ENCODE measurements around the gene ADAT2. TPM values are rescaled to one million over a fixed set of nuclear protein-coding genes. Genes with fewer than 3 reads are reported as not detected.
"Not testable (repeated sequence)": the region's sequence is repeated elsewhere in the genome, so short reads cannot be mapped to it uniquely, and the experiment has no call there.

The ADAT2 gene
- 3.4 TPM for total RNA-seq (ENCODE audit: insufficient read depth, low replicate concordance)

DNA sequence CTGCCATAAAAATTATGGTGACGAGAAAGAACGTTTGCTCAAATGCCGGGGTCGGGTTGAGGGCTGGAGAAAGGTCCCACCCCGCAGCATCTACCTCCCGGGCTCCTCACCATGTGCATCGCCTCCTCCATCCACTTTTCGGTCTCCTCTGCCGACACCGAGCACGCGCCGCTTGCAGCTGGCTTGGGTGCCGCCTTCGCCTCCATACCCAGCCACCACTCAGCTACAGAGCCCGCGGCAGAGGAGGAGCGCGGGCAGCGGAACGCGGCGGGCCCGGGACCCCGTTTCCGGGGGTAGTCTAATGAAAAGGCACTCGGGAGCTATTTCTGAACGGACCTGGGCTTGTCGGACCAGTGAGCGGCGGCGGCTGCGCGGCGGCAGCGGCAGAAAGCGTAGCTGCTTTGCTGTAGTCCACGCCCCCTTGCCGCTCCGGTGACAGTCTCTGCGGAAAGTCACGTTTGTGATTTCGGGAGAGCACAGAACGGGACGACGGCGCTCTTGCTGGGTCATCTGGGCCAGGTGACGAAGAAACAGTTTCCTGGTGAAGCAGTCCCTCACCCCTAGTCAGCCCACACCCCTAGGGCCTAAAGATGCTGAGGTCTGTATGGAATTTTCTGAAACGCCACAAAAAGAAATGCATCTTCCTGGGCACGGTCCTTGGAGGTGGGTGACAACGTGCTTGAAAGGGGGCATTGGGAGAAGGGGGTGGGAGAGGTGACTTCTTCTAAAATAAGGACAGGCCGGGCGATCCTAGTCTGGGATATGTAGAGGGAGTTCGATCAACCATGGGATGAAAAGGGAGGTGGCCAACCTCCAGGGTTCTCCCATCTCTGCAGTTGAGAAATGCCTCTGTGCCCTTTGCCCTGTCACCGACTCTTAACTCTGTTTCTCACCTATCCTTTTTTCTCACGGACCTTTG, at the start of gene ADAT2, which contains the start of gene PEX3:
TSS of gene ADAT2 (minus strand) at position 243 of the 919 bp plus-strand sequence. CDS start at position 206, 37 bp downstream.
TSS of gene PEX3 (plus strand) at position 353 of the 919 bp plus-strand sequence. CDS start at position 591, 238 bp downstream.
- DNase-seq (ENCODE audit: low spot score) = peak; percentile 95

- DNase-seq (ENCODE audit: low spot score) = no peak
Observed at GRCh38 chr6:143498428-143498827, 47.9 kb upstream of the ADAT2 start.

GRCh38 chr6:143496974-143497373, 46.5 kb upstream of the ADAT2 start:
- DNase-seq (ENCODE audit: low spot score) = no peak

DNA sequence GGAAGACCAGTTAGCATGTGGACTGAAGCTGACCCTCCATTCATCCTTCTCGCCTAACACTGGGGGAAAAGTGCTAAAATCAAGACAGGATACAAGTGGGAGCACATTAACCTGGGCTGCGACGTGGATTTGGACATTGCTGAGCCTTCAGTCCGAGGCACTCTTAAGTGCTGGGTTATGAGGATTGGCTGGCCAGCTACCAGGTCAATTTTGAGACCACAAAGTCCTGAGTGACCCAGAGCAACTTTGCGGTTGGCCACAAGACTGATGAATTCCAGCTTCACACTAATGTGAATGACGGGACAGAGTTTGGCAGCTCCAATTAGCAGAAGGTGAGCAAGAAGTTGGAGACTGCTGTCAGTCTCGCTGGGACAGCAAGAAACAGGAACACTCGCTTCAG, 40.3 kb upstream of the ADAT2 start:
- no peak for DNase-seq (ENCODE audit: low spot score)

DNA sequence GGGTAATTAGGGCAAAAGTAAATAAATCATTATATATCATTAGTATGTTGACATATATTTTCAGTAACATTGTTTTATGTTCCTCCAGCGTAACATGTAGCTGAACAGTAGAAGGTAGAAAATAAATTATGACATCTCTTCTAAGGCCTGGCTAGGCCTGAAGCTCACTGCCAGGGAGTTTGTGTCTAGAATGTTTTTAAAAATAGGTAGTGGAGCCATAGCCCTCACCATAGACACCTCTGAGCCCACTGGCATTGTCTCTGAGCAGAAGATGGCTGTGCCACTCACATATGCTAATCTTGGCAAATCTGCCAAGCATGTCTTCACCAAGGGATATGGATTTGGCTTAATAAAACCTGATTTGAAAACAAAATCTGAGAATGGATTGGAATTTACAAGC, 39.7 kb upstream of the ADAT2 start:
- DNase-seq (ENCODE audit: low spot score) = no peak

GRCh38 chr6:143486752-143487151, 36.3 kb upstream of the ADAT2 start:
- no peak for DNase-seq (ENCODE audit: low spot score)

- DNase-seq (ENCODE audit: low spot score) = no peak
Observed at GRCh38 chr6:143485967-143486366, 35.5 kb upstream of the ADAT2 start.

GRCh38 chr6:143482593-143482992, 32.1 kb upstream of the ADAT2 start:
- no peak for DNase-seq (ENCODE audit: low spot score)

GRCh38 chr6:143478479-143479062, 28.1 kb upstream of the ADAT2 start:
- no peak for DNase-seq (ENCODE audit: low spot score)

DNA sequence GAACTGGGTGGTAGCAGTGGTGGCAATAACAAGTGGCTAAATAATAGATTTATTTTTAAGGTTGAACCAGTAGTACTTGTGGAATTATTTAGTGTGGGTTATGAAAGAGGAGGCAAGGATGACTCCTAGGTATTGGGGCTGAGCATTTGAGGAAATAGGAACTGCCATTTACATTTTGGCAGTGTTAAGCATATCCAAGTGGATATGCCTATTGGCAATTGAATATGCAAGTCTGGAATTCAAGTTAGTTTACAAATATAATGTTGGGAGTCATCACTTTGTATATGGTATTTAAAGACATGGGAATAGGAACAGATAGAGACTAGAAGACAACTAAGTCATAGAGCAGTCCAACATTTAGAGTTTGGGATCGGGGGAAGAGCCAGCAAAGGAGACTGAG, 26.1 kb upstream of the ADAT2 start:
- no peak for DNase-seq (ENCODE audit: low spot score)

GRCh38 chr6:143471822-143472221, 21.3 kb upstream of the ADAT2 start:
- no peak for DNase-seq (ENCODE audit: low spot score)

GRCh38 chr6:143468823-143469222, 18.3 kb upstream of the ADAT2 start:
- DNase-seq (ENCODE audit: low spot score) = not testable (repeated sequence)

DNA sequence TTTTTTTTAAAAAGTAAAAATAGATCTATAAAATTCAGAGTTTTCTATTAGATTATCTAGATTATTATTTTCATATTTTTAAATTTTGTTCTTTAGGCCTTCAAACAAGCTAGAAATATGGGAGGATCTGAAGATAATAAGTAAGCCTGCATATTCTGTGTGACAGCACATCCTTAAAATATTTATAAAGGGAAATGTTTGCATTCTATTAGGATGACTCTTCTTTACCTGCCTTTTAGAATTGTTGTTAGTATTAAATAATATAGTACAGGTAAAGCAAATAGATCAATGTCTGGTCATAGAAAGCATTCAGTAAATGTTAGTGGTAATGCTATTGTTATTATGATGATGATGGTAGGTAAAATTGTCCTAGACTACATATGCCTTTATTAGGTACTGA, 17.5 kb upstream of the ADAT2 start:
- DNase-seq (ENCODE audit: low spot score) = no peak

GRCh38 chr6:143465546-143465945, 15.1 kb upstream of the ADAT2 start:
- DNase-seq (ENCODE audit: low spot score) = no peak

- peak; percentile 12 for DNase-seq (ENCODE audit: low spot score)
Observed at GRCh38 chr6:143457563-143458359, 7.3 kb upstream of the ADAT2 start.

- no peak for DNase-seq (ENCODE audit: low spot score)
Observed at GRCh38 chr6:143451531-143451930, 1.0 kb upstream of the ADAT2 start.

- peak; percentile 40 for DNase-seq (ENCODE audit: low spot score)
Observed at GRCh38 chr6:143449714-143450452, 612 bp downstream of the ADAT2 start.

- no peak for DNase-seq (ENCODE audit: low spot score)
Observed at GRCh38 chr6:143449082-143449713, 1.3 kb downstream of the ADAT2 start.

DNA sequence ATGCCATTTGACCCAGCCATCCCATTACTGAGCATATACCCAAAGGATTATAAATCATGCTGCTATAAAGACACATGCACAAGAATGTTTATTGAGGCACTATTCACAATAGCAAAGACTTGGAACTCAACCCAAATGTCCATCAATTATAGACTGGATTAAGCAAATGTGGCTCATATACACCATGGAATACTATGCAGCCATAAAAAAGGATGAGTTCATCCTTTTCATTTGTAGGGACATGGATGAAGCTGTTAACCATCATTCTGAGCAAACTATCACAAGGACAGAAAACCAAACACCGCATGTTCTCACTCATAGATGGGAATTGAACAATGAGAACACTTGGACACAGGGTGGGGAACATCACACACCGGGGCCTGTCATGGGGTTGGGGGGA, 2.6 kb downstream of the ADAT2 start:
- not testable (repeated sequence) for DNase-seq (ENCODE audit: low spot score)

DNA sequence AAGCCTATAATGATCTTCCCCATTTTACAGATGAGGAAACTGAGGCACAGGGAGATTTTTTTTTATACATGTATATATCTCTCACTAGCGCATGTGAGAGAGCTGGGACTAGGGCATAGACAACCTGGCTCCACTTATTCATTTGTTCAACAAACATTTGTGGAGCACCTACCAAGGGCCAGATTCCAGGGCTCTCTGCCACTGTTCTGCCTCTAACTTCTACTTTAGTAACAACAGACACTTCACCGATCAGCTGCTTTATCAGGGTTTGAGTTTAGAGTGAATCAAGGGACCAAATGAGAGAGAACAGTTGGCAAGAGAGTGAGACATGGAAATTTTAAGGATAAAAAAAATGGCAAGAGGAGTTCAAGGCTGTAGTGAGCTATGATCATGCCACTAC, 7.4 kb downstream of the ADAT2 start:
- DNase-seq (ENCODE audit: low spot score) = no peak

Measured in umbilical cord (tissue), 2 donors.